NCI-H187 (cell line): ENCODE results near the gene MASP1.
A peak's percentile ranks its signal among the peaks of the same experiment; 100 is the strongest.
"Not testable (repeated sequence)": the region's sequence is repeated elsewhere in the genome, so short reads cannot be mapped to it uniquely, and the experiment has no call there.

Experiments used
- DNase-seq, 2 experiments: peaks; one replicate each; lab custom pipeline; 2025; lab: John Stamatoyannopoulos, UW

MASP1 gene

DNA sequence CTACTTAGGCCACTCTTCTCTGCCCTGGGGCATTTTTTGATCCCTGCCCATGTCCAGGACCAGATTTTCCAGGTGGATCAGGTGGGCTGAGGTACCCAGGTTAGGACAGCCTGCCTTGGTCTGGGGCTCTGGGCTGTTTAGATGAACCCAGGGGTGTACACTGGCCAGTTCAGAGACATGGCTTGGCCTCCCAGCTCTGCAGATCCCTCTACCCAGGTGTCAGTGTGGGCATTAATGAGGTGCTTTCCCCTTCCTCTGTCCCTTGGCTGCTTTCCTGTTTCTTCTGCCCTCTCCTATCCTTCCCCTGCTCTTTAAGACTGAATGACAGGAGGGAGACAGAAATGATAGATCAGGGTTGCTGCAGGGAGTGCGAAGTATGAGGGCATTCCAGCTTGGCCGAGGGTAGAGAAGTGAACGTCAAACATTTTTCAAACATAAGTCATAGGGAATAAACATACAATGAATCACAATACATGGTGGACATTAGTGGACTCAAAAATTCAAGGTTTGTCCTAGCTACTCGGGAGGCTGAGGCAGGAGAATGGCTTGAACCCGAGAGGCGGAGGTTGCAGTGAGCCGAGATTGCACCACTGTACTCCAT is 63.8 kb downstream of the MASP1 start:
- no peak for DNase-seq

DNA sequence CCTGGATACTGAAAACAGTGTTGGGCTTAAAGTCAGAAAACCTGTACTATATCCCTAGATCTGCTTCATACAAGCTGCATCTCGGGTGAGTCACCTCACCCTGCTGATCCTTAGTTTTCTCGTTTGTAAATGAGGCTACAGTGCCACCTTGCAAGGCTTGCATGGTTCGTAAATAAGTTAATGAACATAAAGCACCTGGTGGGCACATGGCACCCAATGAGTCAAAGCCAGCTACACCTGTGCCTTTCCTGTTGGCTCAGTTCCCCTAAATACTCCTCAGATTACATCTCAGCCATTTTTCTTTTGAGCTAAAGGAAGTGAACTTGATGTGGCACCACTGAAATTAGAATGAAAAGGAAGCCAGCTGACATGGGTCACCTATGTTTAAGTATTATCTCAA is 67.7 kb downstream of the MASP1 start:
- no peak for DNase-seq

DNA sequence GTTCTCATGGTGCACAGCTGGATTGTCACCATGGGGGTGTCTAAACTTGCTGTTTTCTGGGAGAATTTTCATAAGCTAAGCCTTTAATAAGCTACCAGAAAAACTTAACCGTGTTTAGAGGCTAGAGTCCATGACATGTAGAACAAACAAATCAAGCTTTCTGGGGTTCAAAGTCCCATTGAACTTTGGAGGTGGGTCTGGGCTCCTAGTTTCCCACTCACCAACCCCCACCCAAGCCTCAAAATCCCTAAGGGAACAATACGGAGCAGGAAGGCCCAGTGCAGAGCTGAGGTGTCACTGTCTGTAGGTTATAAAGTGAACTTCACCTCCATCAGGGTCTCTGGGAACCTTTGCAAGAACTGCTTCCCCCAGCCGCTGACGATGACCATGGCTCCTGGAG is 68.7 kb downstream of the MASP1 start:
- no peak for DNase-seq

DNA sequence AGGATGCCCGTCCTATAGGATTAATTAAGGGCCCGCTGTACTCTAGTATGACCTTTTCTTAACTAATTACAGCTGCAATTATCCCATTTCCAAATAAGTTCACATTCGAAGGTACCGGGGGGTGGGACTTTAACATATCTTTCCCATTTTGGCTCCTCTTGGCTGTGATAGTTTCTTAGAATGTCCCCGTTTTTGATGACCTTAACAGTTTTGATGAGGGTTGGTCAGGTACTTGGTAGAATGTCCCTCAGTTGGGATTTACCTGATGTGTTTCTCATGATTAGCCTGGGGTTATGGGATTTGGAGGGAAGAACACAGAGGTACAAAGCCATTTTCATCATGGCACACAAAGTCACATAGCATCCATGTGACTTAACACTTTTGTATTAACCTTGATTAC is 76.1 kb downstream of the MASP1 start:
- DNase-seq: no peak

DNA sequence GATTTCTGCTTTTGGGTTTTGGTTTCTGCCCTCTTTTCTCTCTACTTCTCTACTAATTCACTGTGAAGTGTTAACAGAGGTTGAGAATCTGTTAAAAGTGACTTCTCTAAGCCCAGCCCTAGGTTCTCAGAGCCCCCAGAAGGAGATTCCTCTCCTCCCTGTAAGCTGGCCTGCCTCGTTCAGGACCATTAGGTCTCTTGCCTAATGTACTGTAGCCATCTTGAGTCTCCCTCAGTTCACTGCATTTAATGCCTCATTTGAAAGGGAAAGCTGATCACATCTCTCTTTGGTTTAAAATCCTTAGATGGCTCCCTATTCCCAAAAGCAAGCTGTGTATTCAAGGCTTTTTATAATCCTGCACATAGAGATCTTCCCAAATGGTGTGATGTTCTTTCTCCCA is 77.9 kb downstream of the MASP1 start:
- no peak for DNase-seq

DNA sequence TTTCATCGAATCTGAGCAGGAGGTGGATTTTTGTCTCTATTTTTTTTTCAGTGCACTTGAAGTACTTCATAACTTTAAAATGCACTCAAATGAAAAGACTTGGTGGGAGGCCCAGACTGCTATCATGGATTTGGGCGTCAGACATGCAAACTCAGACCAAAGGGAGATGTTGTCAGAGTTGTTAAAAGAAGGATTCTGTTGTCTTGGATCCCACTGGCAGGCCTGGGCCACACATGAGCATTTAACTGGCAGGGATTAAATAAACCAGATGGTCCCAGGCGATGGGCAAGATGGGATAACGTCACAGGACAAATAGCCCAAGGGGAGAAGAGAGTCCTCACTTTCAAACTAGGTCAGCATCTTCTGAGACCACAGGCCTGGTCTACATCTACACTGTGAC is 78.8 kb downstream of the MASP1 start:
- no peak for DNase-seq

DNA sequence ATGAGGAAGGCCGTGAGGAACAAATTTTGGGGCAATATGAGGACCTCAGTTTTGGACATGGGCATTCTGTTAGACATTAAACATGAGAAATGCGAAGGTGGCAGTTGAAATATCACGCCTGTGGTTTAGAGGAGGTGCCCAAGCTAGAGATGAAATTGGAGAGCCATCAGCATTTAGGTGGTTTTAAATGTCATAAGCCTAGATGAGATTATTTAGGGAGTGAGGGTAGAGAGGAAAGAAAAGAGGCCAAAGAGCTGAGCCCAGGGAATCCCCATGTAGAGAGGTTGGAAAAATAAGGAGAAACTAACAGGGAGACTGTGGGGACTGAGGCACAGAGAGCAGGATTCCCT is 79.4 kb downstream of the MASP1 start:
- no peak for DNase-seq

DNA sequence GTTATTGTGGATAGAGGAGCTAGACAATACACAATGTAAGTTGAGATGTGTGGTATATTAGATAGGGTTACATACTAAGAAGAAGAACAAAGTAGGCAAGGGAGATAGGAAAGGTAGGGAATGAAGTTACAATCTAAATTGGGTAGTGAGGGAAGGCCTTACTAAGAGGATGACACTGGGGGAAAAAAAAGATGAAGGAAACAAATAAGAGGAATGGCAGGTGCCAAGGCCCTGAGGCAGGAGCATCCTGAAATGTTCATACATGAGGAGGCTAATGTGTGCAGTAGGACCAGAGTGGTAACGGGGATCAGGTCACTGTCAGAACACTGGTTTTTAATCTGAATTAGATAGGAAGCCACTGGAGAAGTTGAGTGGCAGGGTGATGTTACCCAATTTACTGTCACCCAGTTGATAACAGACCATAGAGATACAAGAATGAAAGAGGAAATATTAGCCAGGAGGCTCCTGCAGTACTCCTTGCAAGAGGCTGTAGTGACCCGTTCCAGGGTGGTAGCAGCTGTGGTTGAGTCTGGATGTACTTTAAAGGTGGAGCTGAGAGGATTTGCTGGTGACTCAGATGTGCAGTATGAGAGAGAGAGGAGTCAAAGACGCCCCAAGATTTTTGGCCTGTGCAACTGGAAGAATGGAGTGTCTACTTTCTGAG is 79.9 kb downstream of the MASP1 start:
- no peak for DNase-seq

DNA sequence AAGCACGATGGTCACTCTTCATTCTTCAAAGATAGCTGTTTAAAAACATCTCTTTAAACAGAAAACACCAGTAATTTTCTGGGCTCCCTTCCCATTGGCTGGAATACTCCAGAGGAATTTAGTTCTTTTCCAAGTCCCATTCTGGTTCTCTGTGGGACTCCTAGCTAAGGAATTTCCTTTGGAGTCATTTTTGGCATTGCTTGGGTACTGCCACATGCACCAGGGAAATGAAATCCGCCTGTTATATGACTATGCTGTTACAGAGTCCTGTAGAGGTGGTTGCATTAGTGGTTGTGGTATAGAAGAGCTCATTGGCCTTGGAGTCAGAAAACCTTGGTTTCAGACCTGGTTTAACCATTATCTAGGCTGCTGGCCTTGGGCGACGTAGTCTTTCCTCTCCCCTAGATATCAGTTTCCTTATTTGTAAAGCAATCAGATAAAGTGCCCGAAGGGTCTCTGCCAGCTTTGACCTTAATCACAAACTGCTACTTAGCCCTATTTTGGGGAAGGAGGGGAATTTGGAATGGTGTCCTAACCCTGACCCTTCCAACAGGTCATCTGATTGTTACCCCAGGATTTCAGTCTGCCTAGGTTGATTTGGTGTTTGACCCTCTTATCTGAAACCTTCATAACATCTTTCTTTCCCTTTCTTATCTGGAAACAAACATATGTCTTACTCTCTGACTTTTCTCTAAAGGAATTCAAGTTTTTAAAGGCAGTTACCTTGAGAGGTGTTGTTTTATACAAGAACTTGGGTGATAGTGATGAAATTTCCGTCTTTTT is 80.8 kb downstream of the MASP1 start:
- DNase-seq: no peak

DNA sequence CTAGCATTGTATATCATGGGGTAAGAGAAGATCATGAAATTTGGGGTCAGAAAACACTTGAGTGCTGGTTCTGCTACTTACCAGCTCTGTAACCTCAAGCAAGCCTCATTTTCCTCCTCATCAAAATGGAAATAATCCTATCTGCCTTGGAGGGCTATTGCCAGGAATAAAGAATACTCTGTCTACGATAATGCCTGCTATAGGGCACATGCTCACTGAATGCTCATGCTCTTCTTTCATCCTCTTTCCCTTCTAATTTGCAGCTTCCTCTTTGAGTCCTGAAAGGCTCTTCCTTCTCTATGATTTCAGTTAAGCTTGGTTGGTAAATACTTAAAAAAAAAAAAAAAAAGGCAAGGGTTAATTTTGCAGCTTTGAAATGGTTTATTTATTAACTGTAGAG is 81.4 kb downstream of the MASP1 start:
- no peak for DNase-seq

DNA sequence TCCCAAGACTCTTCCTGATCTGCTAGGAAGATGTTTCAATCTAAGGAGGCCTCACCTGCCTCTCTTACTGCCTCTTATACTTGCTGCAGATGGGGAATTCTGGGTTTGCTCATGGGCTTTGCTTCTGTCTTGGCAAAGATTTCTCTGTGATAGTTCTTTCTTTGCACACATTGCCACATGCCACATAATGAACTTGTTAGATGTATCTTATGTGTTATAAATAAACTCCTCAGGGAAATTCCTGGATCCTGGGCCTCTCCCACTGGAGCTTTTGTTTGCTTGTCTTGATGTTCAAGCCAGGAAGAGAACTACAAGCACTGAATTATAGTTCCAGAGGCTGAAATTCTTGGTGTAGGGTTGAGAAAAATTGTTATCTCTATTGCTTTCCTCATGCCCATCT is 82.0 kb downstream of the MASP1 start:
- no peak for DNase-seq

DNA sequence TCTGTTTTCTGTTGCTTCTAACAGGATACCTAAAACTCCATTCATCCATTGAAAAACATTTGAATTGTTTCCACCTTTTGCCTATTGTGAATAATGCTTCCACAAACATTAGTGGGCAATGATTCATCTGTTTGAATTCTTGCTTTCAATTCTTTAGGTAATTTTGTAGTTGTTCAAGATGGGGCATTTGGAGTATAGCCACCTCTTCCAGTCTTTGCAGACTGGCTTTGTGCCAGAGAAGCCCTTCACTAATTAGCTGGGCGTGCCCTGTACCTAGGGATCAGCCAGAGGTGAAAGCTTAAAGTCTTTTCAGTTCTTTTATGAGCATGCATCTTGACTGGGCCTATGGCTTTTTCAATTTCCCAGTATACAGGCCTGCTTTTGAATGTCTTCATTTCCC is 83.4 kb downstream of the MASP1 start:
- no peak for DNase-seq

DNA sequence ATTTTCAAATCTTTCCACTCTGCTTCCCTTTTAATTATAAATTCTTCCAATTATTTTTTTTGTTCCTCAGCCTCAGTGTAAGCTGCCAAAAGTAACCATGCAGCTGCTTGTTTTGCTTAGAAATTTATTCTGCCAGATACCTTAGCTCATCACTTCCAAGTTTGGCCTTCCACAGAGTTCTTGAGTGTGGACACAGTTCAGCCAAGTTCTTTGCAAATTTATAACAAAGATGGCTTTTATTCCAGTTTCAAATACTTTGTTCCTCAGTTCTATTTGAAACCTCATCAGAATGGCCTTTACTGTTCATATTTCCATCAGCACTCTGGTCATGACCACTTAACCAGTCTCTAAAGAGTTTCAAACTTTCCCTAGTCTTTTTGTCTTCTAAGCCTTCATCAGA is 83.9 kb downstream of the MASP1 start:
- no peak for DNase-seq

DNA sequence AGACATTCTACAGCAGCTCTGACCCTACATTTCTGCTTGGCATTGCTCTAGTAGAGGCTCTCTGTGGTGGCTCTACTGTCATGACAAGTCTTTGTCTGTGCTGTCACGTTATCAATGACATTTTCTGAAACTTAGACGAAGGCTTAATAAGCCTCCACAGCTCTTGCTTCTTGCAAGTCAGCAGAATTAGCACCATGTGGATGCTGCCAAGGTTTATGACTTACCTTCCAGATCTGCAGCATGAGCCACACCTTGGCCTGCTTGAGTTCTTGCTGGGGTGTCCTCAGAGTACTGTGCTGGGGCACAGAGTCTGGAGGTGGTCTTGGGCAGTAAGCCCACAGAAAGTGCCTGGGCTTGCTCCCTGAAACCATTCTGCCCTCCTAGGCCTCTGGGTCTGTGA is 84.5 kb downstream of the MASP1 start:
- no peak for DNase-seq

DNA sequence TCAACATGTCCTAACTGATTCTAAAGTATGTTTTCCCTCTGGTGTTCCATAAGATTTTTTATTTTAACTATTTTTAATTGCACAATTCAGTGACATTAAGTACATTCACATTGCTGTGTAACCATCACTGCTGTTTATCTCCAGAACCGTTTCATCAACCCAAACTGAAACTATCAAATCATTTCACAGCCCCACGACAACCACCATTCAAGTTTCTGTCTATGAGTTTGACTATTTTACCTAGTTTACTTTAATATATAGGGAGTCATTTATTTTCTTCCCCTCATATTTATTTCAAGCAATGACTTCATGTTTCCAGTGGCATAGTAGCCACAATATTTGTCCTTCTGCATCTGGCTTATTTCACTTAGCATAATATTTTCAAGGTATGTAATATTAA is 85.9 kb downstream of the MASP1 start:
- DNase-seq: no peak

DNA sequence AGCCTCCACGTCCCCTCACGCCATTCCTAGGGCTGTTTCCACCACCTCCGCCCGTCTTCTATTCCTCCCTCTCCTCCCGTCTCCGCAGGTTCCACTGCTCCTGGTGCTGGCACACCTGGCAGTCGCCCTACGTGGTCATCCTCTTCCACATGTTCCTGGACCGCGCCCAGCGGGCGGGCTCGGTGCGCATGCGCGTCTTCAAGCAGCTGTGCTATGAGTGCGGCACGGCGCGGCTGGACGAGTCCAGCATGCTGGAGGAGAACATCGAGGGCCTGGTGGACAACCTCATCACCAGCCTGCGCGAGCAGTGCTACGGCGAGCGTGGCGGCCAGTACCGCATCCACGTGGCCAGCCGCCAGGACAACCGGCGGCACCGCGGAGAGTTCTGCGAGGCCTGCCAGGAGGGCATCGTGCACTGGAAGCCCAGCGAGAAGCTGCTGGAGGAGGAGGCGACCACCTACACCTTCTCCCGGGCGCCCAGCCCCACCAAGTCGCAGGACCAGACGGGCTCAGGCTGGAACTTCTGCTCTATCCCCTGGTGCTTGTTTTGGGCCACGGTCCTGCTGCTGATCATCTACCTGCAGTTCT is 92.0 kb downstream of the MASP1 start:
- not testable (repeated sequence) for DNase-seq

DNA sequence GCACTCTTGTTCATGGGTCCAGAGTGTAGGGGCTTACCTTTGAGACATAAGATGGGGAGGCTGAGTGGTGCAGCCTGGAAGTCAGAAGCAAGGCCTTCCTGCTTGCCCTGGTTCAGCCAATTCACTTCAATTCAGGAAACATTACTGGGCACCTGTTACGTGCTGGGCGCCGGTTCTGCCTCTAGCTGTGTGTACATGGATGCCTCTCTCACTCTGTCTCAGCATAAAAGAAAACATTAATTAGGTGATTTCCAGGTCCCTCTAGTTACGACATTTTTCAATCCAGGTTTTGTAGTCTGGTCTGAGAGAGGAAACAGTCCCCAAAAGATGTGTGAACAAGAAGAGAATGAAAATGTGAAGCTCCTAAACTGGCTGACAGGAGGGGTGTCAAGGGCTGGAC is 93.0 kb downstream of the MASP1 start:
- DNase-seq: no peak

DNA sequence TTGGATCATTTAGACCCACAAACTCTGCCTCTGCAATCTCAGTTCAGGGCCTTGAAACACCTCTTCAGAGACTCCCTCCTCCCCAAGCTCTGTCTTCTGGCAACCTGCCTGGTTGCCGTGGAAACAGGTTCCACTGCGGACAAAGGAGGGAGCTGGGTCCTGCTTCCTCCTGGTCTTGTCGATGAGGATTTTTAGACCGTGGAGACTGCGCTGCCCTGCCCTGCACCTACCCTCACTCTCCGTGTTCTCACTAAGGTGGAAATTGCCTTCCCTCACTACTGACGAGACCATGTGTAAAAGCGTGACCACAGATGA is 94.2 kb downstream of the MASP1 start, which contains the start of gene RTP1:
TSS of gene RTP1 (plus strand) at position 152 of the 315 bp plus-strand sequence. CDS start at position 182, 30 bp downstream.
- DNase-seq: peak; percentile 24 to 26

DNA sequence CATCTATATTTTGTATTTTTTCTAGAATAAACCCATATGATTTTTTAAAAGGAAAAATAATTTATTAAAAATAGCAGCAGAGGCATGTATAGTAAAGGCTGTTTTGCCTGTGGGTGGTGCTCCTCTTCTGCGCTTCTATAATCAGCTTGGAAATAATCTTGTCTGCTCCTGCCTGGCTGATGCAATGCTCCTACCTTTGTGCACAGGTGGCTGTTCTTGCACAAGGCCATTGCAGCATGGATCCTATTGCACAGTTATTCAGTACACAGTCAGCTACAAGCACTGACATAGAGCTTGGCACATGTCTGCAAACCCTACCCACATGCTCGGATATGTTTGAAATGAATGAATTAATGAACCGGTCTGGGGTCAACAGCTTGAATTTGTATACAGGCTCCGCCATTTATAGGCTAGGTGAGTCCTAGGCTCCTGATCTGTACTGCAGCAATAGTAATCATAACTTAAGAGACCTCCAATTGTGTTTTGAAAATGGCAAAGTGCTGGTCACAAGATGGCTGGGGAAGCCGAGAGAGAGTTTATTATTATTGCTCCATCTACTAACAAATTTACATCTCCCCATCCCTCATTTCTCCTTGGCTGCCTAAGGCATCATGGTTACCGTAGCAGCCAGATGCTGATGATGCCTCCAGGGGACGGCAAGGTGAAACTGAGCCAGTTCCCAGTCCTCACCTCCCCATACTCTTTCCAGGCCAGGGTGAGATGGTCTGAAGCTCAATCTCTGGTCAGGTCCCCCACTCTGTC is 94.8 kb downstream of the MASP1 start:
- DNase-seq: no peak

DNA sequence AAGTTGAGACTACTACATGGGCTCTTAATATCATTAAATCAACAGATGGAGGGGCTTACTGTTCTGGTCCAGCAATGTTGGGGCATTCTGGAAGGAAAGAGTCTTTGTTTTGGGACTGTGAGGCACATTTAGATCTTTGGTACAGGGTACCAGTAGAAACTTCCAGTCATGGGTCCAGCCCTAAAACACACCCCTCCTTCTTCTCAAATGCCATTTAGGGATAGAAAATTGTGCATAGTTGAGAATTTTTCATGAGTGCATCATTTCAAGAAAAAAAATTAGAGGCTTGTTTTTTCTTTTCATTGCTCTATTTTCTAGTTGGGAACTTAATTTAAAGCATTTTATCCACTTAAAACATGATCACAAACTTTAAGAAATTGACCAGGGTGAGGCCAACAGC is 98.4 kb downstream of the MASP1 start:
- DNase-seq: no peak

DNA sequence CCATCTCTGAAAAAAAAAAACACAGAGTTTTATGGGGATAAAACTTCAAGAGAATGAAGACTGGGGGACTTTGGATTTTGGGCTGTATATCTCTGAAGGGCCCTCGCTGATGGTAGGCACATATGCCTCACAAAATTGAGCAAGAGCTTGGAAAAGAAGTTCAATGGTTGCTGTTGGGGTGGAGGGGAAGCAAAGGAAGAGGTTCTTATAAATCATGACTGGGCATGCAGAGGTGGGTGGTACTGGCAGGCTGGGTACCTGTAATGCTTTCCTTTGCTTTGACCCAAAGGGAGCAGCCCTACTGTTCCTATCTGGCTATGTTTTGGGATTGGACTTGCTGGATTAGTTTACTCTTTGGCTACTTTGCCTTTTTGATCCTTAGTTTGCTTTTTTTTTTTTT is 100.3 kb downstream of the MASP1 start:
- no peak for DNase-seq

DNA sequence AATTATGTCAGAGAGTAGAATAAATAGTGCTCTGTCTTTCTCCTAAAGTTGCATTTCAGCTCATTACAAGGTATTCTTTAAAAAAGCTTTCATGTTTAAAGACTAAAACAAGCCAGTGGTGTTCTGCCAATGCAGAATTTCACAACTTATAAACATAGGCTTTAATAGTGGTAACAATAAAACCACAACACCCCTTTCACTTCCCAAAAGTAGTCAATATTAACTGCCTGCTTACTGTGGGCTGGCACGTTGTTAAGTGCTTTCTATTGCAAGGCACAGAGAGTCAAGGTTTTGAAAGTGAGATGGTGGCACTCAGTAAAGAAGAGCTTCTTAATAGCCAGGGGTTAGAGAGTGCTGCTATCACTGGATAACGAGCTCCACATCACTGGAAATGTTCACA is 102.6 kb downstream of the MASP1 start:
- no peak for DNase-seq
